ENCODE measurements around the gene CTBS.

GRCh38 chr1:84508510-84508909 is 65.7 kb downstream of the CTBS start:
- TF ChIP-seq, protein P1, sequence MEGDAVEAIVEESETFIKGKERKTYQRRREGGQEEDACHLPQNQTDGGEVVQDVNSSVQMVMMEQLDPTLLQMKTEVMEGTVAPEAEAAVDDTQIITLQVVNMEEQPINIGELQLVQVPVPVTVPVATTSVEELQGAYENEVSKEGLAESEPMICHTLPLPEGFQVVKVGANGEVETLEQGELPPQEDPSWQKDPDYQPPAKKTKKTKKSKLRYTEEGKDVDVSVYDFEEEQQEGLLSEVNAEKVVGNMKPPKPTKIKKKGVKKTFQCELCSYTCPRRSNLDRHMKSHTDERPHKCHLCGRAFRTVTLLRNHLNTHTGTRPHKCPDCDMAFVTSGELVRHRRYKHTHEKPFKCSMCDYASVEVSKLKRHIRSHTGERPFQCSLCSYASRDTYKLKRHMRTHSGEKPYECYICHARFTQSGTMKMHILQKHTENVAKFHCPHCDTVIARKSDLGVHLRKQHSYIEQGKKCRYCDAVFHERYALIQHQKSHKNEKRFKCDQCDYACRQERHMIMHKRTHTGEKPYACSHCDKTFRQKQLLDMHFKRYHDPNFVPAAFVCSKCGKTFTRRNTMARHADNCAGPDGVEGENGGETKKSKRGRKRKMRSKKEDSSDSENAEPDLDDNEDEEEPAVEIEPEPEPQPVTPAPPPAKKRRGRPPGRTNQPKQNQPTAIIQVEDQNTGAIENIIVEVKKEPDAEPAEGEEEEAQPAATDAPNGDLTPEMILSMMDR (IDR thresholded peaks at IDR 0.05): no peak
- TF ChIP-seq ZFX (IDR thresholded peaks at IDR 0.05; ENCODE audit: borderline replicate concordance): no peak
